GM21526 (cell line): ENCODE results near the gene DIS3L2.
"Not testable (repeated sequence)": the region's sequence is repeated elsewhere in the genome, so short reads cannot be mapped to it uniquely, and the experiment has no call there.

ENCODE experiments used
- ATAC-seq: cut with Tn5 transposase; IDR thresholded peaks from one replicate; pipeline ENCODE4 v1.9.1; 2021; ENCODE audit warnings: moderate library complexity; ENCODE audit not compliant: unreplicated experiment, low FRiP score

Gene DIS3L2

GRCh38 chr2:231928901-231929725 lies 32.4 kb upstream of the DIS3L2 start:
- no peak for ATAC-seq

- ATAC-seq, result no peak
Measured at GRCh38 chr2:231929961-231930592, 31.4 kb upstream of the DIS3L2 start.

GRCh38 chr2:231930593-231931281 lies 30.8 kb upstream of the DIS3L2 start:
- ATAC-seq, result no peak

GRCh38 chr2:231931481-231931915 lies 30.0 kb upstream of the DIS3L2 start:
- no peak for ATAC-seq

- no peak for ATAC-seq
Measured at GRCh38 chr2:231932711-231932970, 28.9 kb upstream of the DIS3L2 start.

GRCh38 chr2:231932985-231933915 lies 28.3 kb upstream of the DIS3L2 start:
- no peak for ATAC-seq

- ATAC-seq, result no peak
Measured at GRCh38 chr2:231933916-231934401, 27.6 kb upstream of the DIS3L2 start.

- ATAC-seq, result no peak
Measured at GRCh38 chr2:231934441-231935206, 26.9 kb upstream of the DIS3L2 start.

- no peak for ATAC-seq
Measured at GRCh38 chr2:231935207-231935524, 26.3 kb upstream of the DIS3L2 start.

GRCh38 chr2:231935815-231936214 lies 25.7 kb upstream of the DIS3L2 start:
- no peak for ATAC-seq

- ATAC-seq, result no peak
Measured at GRCh38 chr2:231936491-231936890, 25.0 kb upstream of the DIS3L2 start.

GRCh38 chr2:231937057-231937456 lies 24.5 kb upstream of the DIS3L2 start:
- no peak for ATAC-seq

GRCh38 chr2:231939022-231939421 lies 22.5 kb upstream of the DIS3L2 start:
- ATAC-seq, result no peak

- ATAC-seq, result no peak
Measured at GRCh38 chr2:231940795-231941194, 20.7 kb upstream of the DIS3L2 start.

- ATAC-seq, result no peak
Measured at GRCh38 chr2:231941673-231942072, 19.8 kb upstream of the DIS3L2 start.

GRCh38 chr2:231942180-231942579 lies 19.3 kb upstream of the DIS3L2 start:
- ATAC-seq, result no peak

GRCh38 chr2:231946241-231946814 lies 15.2 kb upstream of the DIS3L2 start:
- no peak for ATAC-seq

GRCh38 chr2:231947112-231947511 lies 14.4 kb upstream of the DIS3L2 start:
- ATAC-seq, result not testable (repeated sequence)

- ATAC-seq, result no peak
Measured at GRCh38 chr2:231947694-231948093, 13.8 kb upstream of the DIS3L2 start.
